PC-9 (cell line): Measurements from ENCODE around the gene BUD23.

Experiments
- EZH2 ChIP-seq: fragments of 200-600 bp; sonication (generic); IDR thresholded peaks from 2 replicates; pipeline ENCODE4 v1.8.0; 2017; ENCODE audit warnings: antibody characterized with exemption, low read depth
- TF ChIP-seq, protein P1 (sequence below): fragments of 200-600 bp; sonication (generic); conservative IDR thresholded peaks from 2 replicates; pipeline ENCODE4 v1.6.1; 2017; ENCODE audit warnings: mixed run types, antibody characterized with exemption, mild to moderate bottlenecking, moderate library complexity

DNA sequence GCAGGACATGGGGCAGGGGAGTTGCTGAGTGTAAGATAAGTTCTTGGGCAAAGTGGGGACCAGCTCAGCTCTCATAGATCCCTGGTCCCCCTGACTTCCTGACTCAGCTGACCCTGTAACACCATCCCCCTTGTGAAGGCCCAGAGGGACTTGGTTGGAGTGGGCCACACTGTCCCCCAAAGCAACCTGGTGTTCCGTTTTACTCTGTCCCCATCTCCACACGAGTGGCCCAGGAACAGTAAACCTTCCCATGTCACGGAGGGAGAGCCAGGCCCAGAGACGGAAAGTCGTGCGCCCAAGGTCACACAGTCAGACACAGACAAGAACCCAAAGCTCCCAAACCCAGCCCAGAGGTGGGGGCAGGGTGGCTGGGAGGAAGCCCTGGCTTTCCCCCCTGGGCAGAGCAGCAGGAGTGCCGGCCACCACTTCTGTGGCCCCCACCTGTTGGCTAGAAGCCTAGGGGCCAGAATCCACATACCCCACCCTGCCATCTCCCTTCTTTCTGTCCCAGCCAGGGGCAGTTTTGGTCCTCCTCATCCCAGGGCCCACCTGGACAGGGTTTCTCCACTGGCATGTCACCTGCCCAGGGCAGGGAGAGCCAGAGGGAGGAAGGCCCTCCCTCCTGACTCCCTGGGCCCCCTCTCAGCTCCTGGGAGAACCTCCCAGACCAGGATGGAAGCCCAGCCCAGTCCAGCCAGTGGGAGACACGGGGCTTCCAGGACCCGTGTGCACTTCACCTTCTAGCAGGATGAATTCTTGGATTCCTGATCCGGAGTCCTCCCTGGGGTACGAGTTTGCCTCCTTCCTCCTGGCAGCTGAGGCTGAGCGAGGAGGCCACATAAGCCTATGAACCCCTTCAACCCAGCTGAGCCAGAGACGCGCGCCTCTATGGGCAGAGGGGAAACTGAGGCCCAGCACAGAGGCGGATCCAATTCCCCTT is 36.3 kb upstream of the BUD23 start:
- TF ChIP-seq, protein P1, sequence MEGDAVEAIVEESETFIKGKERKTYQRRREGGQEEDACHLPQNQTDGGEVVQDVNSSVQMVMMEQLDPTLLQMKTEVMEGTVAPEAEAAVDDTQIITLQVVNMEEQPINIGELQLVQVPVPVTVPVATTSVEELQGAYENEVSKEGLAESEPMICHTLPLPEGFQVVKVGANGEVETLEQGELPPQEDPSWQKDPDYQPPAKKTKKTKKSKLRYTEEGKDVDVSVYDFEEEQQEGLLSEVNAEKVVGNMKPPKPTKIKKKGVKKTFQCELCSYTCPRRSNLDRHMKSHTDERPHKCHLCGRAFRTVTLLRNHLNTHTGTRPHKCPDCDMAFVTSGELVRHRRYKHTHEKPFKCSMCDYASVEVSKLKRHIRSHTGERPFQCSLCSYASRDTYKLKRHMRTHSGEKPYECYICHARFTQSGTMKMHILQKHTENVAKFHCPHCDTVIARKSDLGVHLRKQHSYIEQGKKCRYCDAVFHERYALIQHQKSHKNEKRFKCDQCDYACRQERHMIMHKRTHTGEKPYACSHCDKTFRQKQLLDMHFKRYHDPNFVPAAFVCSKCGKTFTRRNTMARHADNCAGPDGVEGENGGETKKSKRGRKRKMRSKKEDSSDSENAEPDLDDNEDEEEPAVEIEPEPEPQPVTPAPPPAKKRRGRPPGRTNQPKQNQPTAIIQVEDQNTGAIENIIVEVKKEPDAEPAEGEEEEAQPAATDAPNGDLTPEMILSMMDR, result no peak
- TF ChIP-seq EZH2, result no peak
